GM10266 (cell line): ENCODE data around the gene UHRF1.
"Not testable (repeated sequence)": the region's sequence is repeated elsewhere in the genome, so short reads cannot be mapped to it uniquely, and the experiment has no call there.

Experiments
- DNase-seq: peaks from one replicate; pipeline ENCODE4 v3.0.0; 2012; ENCODE audit errors: extremely low spot score
- CTCF ChIP-seq: IDR thresholded peaks from 2 replicates; pipeline ENCODE4 v1.5.1; 2012; ENCODE audit warnings: mild to moderate bottlenecking, low read depth; ENCODE audit not compliant: control insufficient read depth, insufficient read depth; ENCODE audit errors: missing control alignments

The UHRF1 gene

GRCh38 chr19:4929186-4929585, 19.9 kb downstream of the UHRF1 start:
- no peak for TF ChIP-seq CTCF

GRCh38 chr19:4930664-4931063, 21.4 kb downstream of the UHRF1 start:
- DNase-seq = no peak
- TF ChIP-seq CTCF = no peak

More at GRCh38 chr19:4929186-4929585, 19.9 kb downstream of the UHRF1 start:
- no peak for DNase-seq

GRCh38 chr19:4932711-4933110, 23.4 kb downstream of the UHRF1 start:
- TF ChIP-seq CTCF = no peak
- DNase-seq = no peak

- no peak for TF ChIP-seq CTCF
- DNase-seq = no peak
These were observed 24.2 kb downstream of the UHRF1 start for GRCh38 chr19:4933528-4933927.

GRCh38 chr19:4935444-4935843, 26.1 kb downstream of the UHRF1 start:
- DNase-seq = no peak
- no peak for TF ChIP-seq CTCF

GRCh38 chr19:4937060-4937459, 27.8 kb downstream of the UHRF1 start:
- DNase-seq = no peak

GRCh38 chr19:4938461-4938860, 29.2 kb downstream of the UHRF1 start:
- DNase-seq = not testable (repeated sequence)

More at GRCh38 chr19:4937060-4937459, 27.8 kb downstream of the UHRF1 start:
- no peak for TF ChIP-seq CTCF

- no peak for TF ChIP-seq CTCF
- DNase-seq = no peak
These were observed 30.2 kb downstream of the UHRF1 start for GRCh38 chr19:4939466-4939865.

GRCh38 chr19:4941638-4942169, 32.4 kb downstream of the UHRF1 start:
- DNase-seq = not testable (repeated sequence)

- not testable (repeated sequence) for DNase-seq
These were observed 41.3 kb downstream of the UHRF1 start for GRCh38 chr19:4950650-4951049.
